GM12801 (cell line): ENCODE measurements around the gene LYPD8.

ENCODE experiments used
- CTCF ChIP-seq: IDR thresholded peaks from one replicate; pipeline ENCODE4 v1.5.1; 2011; ENCODE audit warnings: control low read depth; ENCODE audit not compliant: insufficient read length; ENCODE audit errors: extremely low read depth

LYPD8 gene

GRCh38 chr1:248740876-248741275 lies 14.7 kb downstream of the LYPD8 start:
- TF ChIP-seq CTCF: no peak

GRCh38 chr1:248739572-248740205 lies 15.9 kb downstream of the LYPD8 start:
- TF ChIP-seq CTCF: no peak

- TF ChIP-seq CTCF: no peak
Observed at GRCh38 chr1:248737457-248737856, 18.1 kb downstream of the LYPD8 start.

GRCh38 chr1:248736977-248737376 lies 18.6 kb downstream of the LYPD8 start:
- no peak for TF ChIP-seq CTCF

- no peak for TF ChIP-seq CTCF
Observed at GRCh38 chr1:248733566-248733965, 22.0 kb downstream of the LYPD8 start.

- no peak for TF ChIP-seq CTCF
Observed at GRCh38 chr1:248730507-248731335, 24.8 kb downstream of the LYPD8 start.

- TF ChIP-seq CTCF: no peak
Observed at GRCh38 chr1:248714248-248714647, 41.3 kb downstream of the LYPD8 start.
